Ovary (tissue), 9 donors: ENCODE measurements around the gene MRPL10. TPM values are rescaled to one million over a fixed set of nuclear protein-coding genes. Genes with fewer than 3 reads are reported as not detected.

Experiments used
- DNase-seq, 5 donors: peaks; one replicate each; pipeline ENCODE4 v3.0.0-alpha.2; 2019 to 2020
- H3K27ac ChIP-seq, 2 donors: fragments of 200-600 bp; one replicate each; pipeline versions ENCODE4 v1.5.1 to v1.8.0; 2019 to 2022
- H3K27me3 ChIP-seq: fragments of 200-600 bp; one replicate; pipeline ENCODE4 v1.8.0; 2022
- H3K36me3 ChIP-seq: fragments of 200-600 bp; sonication (generic); one replicate; pipeline ENCODE4 v1.5.1; 2019
- H3K4me1 ChIP-seq: one replicate; pipeline ENCODE4 v1.8.1; 2013; ENCODE audit warnings: mild to moderate bottlenecking, moderate library complexity; ENCODE audit not compliant: insufficient read depth
- H3K4me3 ChIP-seq: fragments of 200-600 bp; sonication (generic); one replicate; pipeline ENCODE4 v1.5.1; 2017
- H3K9me3 ChIP-seq, 2 donors: fragments of 200-600 bp in 1 of 2; sonication (generic) in 1 of 2; one replicate each; pipeline versions ENCODE4 v1.5.1 to v1.8.1; 2013 to 2019; ENCODE audit warnings: mild to moderate bottlenecking in 1 of 2, moderate library complexity in 1 of 2
- CTCF ChIP-seq, 3 donors: fragments of 450-650 bp in 2 of 3; fragments of 200-600 bp in 1 of 3; IDR thresholded peaks; one replicate each; pipeline versions ENCODE4 v1.5.1 to v1.8.0; 2016 to 2022; ENCODE audit warnings: antibody characterized with exemption in 3 of 3, mild to moderate bottlenecking in 1 of 3
- EP300 ChIP-seq: sonication (generic); formaldehyde crosslinking; IDR thresholded peaks from one replicate; pipeline ENCODE4 v1.6.1; 2017; ENCODE audit warnings: antibody characterized with exemption
- POLR2A ChIP-seq: fragments of 450-650 bp; IDR thresholded peaks from one replicate; pipeline ENCODE4 v1.6.1; 2017; ENCODE audit warnings: antibody characterized with exemption, mild to moderate bottlenecking, moderate library complexity
- WGBS, 3 donors: extraction: QIAGEN DNeasy Blood & Tissue Kit in 1 of 3; methylation state at CpG; one replicate each; pipeline versions ENCODE4 v1.1.5 to v1.1.7; 2013 to 2017; 5-methylcytosine and 5-hydroxymethylcytosine counted together
- intact Hi-C, 4 donors: fragments of 100-400 bp; cut with DNase I; formaldehyde crosslinking; loops; one replicate each; pipeline versions ENCODE4 v1.11.0 to v1.15.1; 2022 to 2023
- polyA plus RNA-seq, 2 donors: library from polyadenylated mRNA; stranded (reverse); fragments of 200-250 nt in 1 of 2; fragments of 350-450 nt in 1 of 2; fragmentation: Illumina TruSeq in 1 of 2; extraction: RNeasy Lipid Tissue Mini Kit (QIAGEN cat#74804) in 1 of 2; gene quantifications; one replicate each; pipeline ENCODE4 v1.2.3, GENCODE V29; 2013 to 2014
- total RNA-seq, 7 donors: library from RNA; depleted of rRNA in 2 of 7; stranded (reverse); fragments of >200 nt in 2 of 7; fragmentation: NEBNext Ultra II Directional in 3 of 7; extraction: Animal tissue kit (Norgen Biotek cat#: 25700) in 3 of 7; gene quantifications; one replicate each; pipeline versions ENCODE4 v1.1.0 to v1.2.4, GENCODE V29; 2016 to 2023
- donor health status: DM: no; HTN: no; CAD: no; lungs with moderate emphysema.
- donor health status: DM: no; HTN: no; CAD: no.
- donor health status: Bipolar disorder and iron deficiency.
- donor health status: DM: yes; HTN: yes; CAD: no.
- donor health status: DM: no; HTN: no; CAD: no.
- donor health status: DM: yes; HTN: yes; CAD: no.

The MRPL10 gene
- total and polyA plus RNA-seq, 9 donors: 30.4 to 64.4 (median 48.8) TPM

GRCh38 chr17:47822785-47823184 is 8.6 kb downstream of the MRPL10 start:
- H3K27ac ChIP-seq: no peak overlapping the region
- H3K9me3 ChIP-seq: no peaks in the 10 kb centered on the region
- H3K36me3 ChIP-seq: no peaks in the 10 kb centered on the region
- TF ChIP-seq POLR2A: no peak
- no peak for TF ChIP-seq CTCF (IDR thresholded peaks at IDR 0.05)
- no peak for TF ChIP-seq EP300
- H3K4me1 ChIP-seq: peaks cover 9% of the 10 kb centered on the region
- no peak for DNase-seq
- H3K4me3 ChIP-seq: no peak overlapping the region
- H3K27me3 ChIP-seq: no peaks in the 10 kb centered on the region
- intact Hi-C loops: no loop called here
- WGBS, 3 donors: 83 to 94% (median 90%) methylated on average over 4 of the region's 4 CpGs

- no peaks in the 10 kb centered on the region for H3K9me3 ChIP-seq
- intact Hi-C loops: no loop called here
- H3K4me1 ChIP-seq: peaks cover 9% of the 10 kb centered on the region
- no peak for TF ChIP-seq POLR2A
- H3K27ac ChIP-seq: peak within 1 kb of the TSS in 1 of 2 donors; percentile 13
- H3K36me3 ChIP-seq: no peaks in the 10 kb centered on the region
- WGBS, 3 donors: 2 to 7% (median 4%) methylated on average over 20 to 21 of the region's 21 CpGs
- no peaks in the 10 kb centered on the region for H3K27me3 ChIP-seq
- DNase-seq: peak; percentile 70 to 78 (median 77)
- peak within 1 kb of the TSS; percentile 51 for H3K4me3 ChIP-seq
These were observed 9.6 kb downstream of the MRPL10 start, which contains the start of gene OSBPL7 for GRCh38 chr17:47821424-47822391. Gene OSBPL7, minus strand, starts transcription at chr17:47821794. Its CDS starts 1,516 bp downstream, at chr17:47820278.

GRCh38 chr17:47821031-47821423 is 10.3 kb downstream of the MRPL10 start:
- H3K4me1 ChIP-seq: peaks cover 9% of the 10 kb centered on the region
- peak overlapping the region; percentile 51 for H3K4me3 ChIP-seq
- no peak for DNase-seq
- WGBS, 3 donors: 5 to 8% (median 5%) methylated on average over 3 to 4 of the region's 4 CpGs
- no peaks in the 10 kb centered on the region for H3K36me3 ChIP-seq
- no peaks in the 10 kb centered on the region for H3K9me3 ChIP-seq
- intact Hi-C loops: no loop called here
- H3K27me3 ChIP-seq: no peaks in the 10 kb centered on the region
- peak overlapping the region in 1 of 2 donors; percentile 13 for H3K27ac ChIP-seq
- no peak for TF ChIP-seq EP300
- no peak for TF ChIP-seq CTCF (IDR thresholded peaks at IDR 0.05)
- TF ChIP-seq POLR2A: no peak

- Histone ChIP-seq H3K36me3 (no peaks in the 10 kb centered on the region), H3K27ac (no peak overlapping the region), H3K4me1 (peaks cover 9% of the 10 kb centered on the region), H3K4me3 (peak overlapping the region; percentile 51), H3K9me3 (no peaks in the 10 kb centered on the region), H3K27me3 (no peaks in the 10 kb centered on the region)
- DNase-seq: no peak
- intact Hi-C loops: no loop called here
- 61 to 69% (median 68%) methylated on average over 12 of the region's 12 CpGs for WGBS, 3 donors
- no peak for TF ChIP-seq CTCF (IDR thresholded peaks at IDR 0.05)
- TF ChIP-seq POLR2A: no peak
- TF ChIP-seq EP300: no peak
These were observed 11.1 kb downstream of the MRPL10 start for GRCh38 chr17:47820033-47820789.
